Bronchial epithelial cell (primary cell): ENCODE data around the gene NAAA. TPM values are rescaled to one million over a fixed set of nuclear protein-coding genes. Genes with fewer than 3 reads are reported as not detected.

Experiments used
- DNase-seq: peaks from one replicate; pipeline ENCODE4 v3.0.0-alpha.2; 2010; ENCODE audit warnings: low read depth
- FAIRE-seq: peaks from 2 replicates; lab custom pipeline; 2011; peaks lifted over from hg19 to GRCh38; lab: Jason Lieb, UNC
- H3K27me3 ChIP-seq: 2 replicates; pipeline ENCODE4 v1.5.1; 2011; ENCODE audit warnings: low read length; ENCODE audit not compliant: control insufficient read depth, insufficient read depth
- H3K36me3 ChIP-seq: 2 replicates; pipeline ENCODE4 v1.5.1; 2011; ENCODE audit warnings: low read length; ENCODE audit not compliant: control insufficient read depth, insufficient read depth
- H3K4me3 ChIP-seq: 2 replicates; pipeline ENCODE4 v1.5.1; 2011; ENCODE audit warnings: mild to moderate bottlenecking, low read depth, low read length, control low read depth
- total RNA-seq: library from RNA; depleted of rRNA; stranded (reverse); fragments of >200 nt; gene quantifications from 2 replicates; pipeline ENCODE4 v1.2.1, GENCODE V29; 2014
- TF ChIP-seq, protein P1 (sequence below): IDR thresholded peaks from 2 replicates; pipeline ENCODE4 v1.5.1; 2011; ENCODE audit warnings: mild to moderate bottlenecking, moderate library complexity, low read length, control low read depth, inconsistent platforms; ENCODE audit not compliant: insufficient read depth, severe bottlenecking

Gene NAAA
- total RNA-seq, 1 donor from 2014 or later: 26.9 TPM

DNA sequence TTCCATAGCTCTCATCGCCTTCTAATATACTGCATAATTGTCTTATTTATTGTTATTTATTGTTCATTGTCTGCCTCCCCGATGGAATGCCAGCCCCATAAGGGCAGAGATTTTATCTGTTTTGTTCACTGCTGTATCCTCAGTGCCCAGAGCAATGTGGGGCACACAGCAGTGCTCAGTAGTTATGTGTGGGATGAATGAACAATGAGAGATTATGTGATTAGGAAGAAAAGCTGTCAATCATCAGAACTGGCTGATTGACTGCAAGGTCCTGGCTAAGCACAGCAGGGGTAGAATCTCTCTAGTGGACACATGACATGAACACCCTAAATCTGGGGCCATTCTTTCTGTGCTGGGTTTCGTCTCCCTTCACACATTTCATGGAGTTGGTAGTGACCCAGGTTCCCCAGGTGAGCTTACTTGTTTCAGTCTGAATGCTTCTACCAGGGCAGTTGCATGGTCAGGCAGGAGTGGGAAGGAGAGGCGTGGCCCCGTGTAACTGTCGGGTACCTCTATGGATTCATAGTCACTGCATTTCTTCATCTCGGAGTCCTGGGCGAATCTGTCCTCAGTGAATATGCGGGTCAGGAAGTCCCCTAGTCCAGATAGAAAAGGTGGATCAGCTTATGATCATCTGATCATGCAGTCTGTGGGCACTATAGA, 51.1 kb downstream of the NAAA start:
- no peaks in the 10 kb centered on the region for H3K27me3 ChIP-seq
- TF ChIP-seq, protein P1, sequence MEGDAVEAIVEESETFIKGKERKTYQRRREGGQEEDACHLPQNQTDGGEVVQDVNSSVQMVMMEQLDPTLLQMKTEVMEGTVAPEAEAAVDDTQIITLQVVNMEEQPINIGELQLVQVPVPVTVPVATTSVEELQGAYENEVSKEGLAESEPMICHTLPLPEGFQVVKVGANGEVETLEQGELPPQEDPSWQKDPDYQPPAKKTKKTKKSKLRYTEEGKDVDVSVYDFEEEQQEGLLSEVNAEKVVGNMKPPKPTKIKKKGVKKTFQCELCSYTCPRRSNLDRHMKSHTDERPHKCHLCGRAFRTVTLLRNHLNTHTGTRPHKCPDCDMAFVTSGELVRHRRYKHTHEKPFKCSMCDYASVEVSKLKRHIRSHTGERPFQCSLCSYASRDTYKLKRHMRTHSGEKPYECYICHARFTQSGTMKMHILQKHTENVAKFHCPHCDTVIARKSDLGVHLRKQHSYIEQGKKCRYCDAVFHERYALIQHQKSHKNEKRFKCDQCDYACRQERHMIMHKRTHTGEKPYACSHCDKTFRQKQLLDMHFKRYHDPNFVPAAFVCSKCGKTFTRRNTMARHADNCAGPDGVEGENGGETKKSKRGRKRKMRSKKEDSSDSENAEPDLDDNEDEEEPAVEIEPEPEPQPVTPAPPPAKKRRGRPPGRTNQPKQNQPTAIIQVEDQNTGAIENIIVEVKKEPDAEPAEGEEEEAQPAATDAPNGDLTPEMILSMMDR: no peak
- DNase-seq (no peak), FAIRE-seq (no peak)
- H3K4me3 ChIP-seq: no peak overlapping the region
- H3K36me3 ChIP-seq: no peaks in the 10 kb centered on the region

DNA sequence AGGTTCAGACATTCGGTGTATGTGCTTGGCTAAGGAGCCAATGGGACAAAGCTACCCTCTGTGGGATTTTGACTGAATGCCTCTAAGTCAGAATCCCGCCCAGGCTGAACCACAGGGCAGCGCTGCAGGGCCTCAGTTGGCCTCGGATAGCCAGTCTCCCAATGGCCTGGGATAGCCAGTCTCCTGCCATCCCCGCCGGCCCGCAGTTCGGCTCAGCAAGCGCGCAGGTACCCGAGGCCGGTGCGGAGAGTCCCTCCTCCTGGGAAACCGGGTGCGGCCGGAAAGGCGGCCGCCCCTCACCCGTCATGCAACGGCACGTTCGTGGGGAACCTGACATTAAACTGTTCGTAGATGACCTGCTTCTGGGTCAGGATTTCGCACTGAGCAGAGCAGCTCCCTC, 54.7 kb downstream of the NAAA start:
- Histone ChIP-seq H3K4me3 (no peak overlapping the region), H3K36me3 (no peaks in the 10 kb centered on the region), H3K27me3 (no peaks in the 10 kb centered on the region)
- FAIRE-seq (no peak), DNase-seq (no peak)
- TF ChIP-seq, protein P1: no peak

DNA sequence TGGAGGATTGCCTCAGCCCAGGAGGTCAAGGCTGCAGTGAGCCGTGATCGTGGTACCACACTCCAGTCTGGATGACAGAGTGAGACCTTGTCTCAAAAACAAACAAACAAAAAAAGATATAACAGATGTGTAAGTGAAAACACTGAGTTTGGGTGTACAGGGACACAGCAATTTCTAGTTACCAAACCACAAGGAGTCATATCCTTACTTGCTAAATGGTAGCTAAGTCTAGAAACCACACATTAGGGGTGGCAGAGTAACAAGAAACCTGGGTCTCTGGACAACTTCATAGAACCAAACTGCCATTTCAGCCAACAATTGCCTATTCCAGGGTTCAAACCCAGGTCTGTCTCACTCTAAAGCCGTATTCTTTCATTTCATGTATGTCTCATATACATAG, 59.3 kb downstream of the NAAA start:
- DNase-seq (no peak), FAIRE-seq (no peak)
- TF ChIP-seq, protein P1: no peak
- Histone ChIP-seq H3K4me3 (no peak overlapping the region), H3K27me3 (no peaks in the 10 kb centered on the region), H3K36me3 (no peaks in the 10 kb centered on the region)

DNA sequence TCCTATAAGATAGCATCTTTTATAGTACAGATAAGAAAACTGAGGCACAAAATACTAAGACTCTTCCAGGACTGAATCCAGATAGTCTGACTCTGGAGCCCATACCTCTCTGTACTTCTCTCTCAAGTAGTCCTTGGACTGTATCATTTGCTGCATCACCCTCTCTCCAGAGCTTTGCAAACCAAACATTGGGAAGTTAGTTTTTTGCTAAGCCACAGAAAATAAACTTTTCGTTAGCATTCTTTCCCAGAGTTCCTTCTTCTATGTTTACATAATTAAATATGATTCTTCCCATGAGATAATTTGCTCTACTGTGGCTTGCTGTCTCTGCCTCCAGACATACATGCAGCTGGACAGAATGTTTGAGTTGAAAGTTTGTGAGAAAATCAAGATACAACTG, 60.5 kb downstream of the NAAA start:
- DNase-seq: no peak
- Histone ChIP-seq H3K27me3 (no peaks in the 10 kb centered on the region), H3K36me3 (no peaks in the 10 kb centered on the region), H3K4me3 (no peak overlapping the region)
- TF ChIP-seq, protein P1: no peak
- FAIRE-seq: no peak

DNA sequence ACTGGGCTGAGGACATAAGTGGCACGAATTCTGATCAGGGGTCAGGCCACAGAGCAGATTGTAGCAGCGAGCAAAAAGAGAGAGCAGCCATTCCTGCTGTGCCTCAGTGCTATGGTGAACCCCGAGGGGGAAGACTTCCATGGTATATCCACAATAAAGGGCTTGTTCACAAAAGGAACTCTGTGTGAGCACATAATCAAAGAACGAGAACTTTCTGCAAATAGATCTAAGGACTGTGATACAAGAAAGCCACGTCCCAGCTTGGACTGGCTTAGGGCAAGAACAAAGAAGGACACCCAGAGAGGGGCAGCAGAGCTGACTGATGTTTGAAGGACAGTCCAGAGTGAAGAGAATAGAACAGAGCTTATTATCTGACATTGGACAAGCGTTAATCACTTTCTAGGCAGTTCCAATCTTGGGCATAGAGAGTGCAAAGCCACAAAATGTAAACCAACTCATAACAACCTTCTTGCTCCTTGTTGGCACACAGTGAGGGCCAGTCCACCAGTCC, 62.5 kb downstream of the NAAA start:
- Histone ChIP-seq H3K36me3 (no peaks in the 10 kb centered on the region), H3K27me3 (no peaks in the 10 kb centered on the region), H3K4me3 (no peak overlapping the region)
- TF ChIP-seq, protein P1: no peak
- DNase-seq (no peak), FAIRE-seq (peak; percentile 18)

DNA sequence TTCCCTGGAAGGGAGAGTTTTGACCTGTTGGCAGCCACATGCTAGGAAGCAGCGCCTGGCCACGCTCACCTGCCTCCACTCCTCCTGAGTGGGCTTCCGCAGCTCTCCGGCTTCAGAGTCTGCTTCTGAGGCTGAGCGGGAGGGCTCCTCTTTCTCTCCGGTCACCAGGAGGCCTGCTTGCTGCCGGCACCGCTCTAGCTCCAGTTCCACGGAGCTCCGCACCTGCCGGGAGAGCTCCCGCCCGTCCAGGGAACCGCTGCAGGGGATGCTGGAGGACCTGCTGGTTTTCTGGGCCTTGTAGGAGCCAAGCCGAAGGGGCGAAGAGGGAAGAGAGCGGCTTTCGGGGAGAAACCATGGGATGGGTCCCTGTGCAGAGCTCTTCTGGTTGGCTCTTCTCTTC, 64.6 kb downstream of the NAAA start:
- DNase-seq (no peak), FAIRE-seq (no peak)
- H3K27me3 ChIP-seq: no peaks in the 10 kb centered on the region
- H3K36me3 ChIP-seq: no peaks in the 10 kb centered on the region
- no peak overlapping the region for H3K4me3 ChIP-seq
- TF ChIP-seq, protein P1: no peak
